HG02763 (cell line): ENCODE data around the gene VWA8.
"Not testable (repeated sequence)": the region's sequence is repeated elsewhere in the genome, so short reads cannot be mapped to it uniquely, and the experiment has no call there.

Experiments
- ATAC-seq: cut with Tn5 transposase; IDR thresholded peaks from one replicate; pipeline ENCODE4 v1.9.1; 2021; ENCODE audit warnings: mild to moderate bottlenecking, moderate library complexity; ENCODE audit not compliant: unreplicated experiment

The VWA8 gene

GRCh38 chr13:41599619-41600018, 361.3 kb downstream of the VWA8 start:
- no peak for ATAC-seq

GRCh38 chr13:41597348-41598041, 363.4 kb downstream of the VWA8 start:
- ATAC-seq = no peak

- ATAC-seq = no peak
These were observed 364.7 kb downstream of the VWA8 start for GRCh38 chr13:41596190-41596589.

- no peak for ATAC-seq
These were observed 365.6 kb downstream of the VWA8 start for GRCh38 chr13:41595298-41595697.

- ATAC-seq = no peak
These were observed 370.3 kb downstream of the VWA8 start for GRCh38 chr13:41590643-41591042.

- no peak for ATAC-seq
These were observed 370.8 kb downstream of the VWA8 start for GRCh38 chr13:41590122-41590521.

- no peak for ATAC-seq
These were observed 371.5 kb downstream of the VWA8 start for GRCh38 chr13:41589434-41589833.

GRCh38 chr13:41588899-41589298, 372.0 kb downstream of the VWA8 start:
- ATAC-seq = no peak

GRCh38 chr13:41588448-41588847, 372.5 kb downstream of the VWA8 start:
- ATAC-seq = no peak

- ATAC-seq = no peak
These were observed 373.4 kb downstream of the VWA8 start for GRCh38 chr13:41587490-41587889.

GRCh38 chr13:41586216-41586615, 374.7 kb downstream of the VWA8 start:
- no peak for ATAC-seq

- no peak for ATAC-seq
These were observed 378.9 kb downstream of the VWA8 start for GRCh38 chr13:41582027-41582463.

GRCh38 chr13:41580345-41580744, 380.6 kb downstream of the VWA8 start:
- ATAC-seq = no peak

- ATAC-seq = no peak
These were observed 381.0 kb downstream of the VWA8 start for GRCh38 chr13:41579881-41580280.

- no peak for ATAC-seq
These were observed 381.7 kb downstream of the VWA8 start for GRCh38 chr13:41579168-41579567.

GRCh38 chr13:41578371-41578770, 382.5 kb downstream of the VWA8 start:
- no peak for ATAC-seq

GRCh38 chr13:41577436-41577835, 383.5 kb downstream of the VWA8 start:
- ATAC-seq = no peak

- not testable (repeated sequence) for ATAC-seq
These were observed 387.3 kb downstream of the VWA8 start for GRCh38 chr13:41573640-41574039.

- ATAC-seq = not testable (repeated sequence)
These were observed 389.0 kb downstream of the VWA8 start for GRCh38 chr13:41571817-41572340.

- ATAC-seq = no peak
These were observed 391.9 kb downstream of the VWA8 start for GRCh38 chr13:41568972-41569351.

GRCh38 chr13:41568143-41568971, 392.6 kb downstream of the VWA8 start:
- no peak for ATAC-seq

- ATAC-seq = no peak
These were observed 393.5 kb downstream of the VWA8 start for GRCh38 chr13:41567363-41567762.
